ENCODE measurements around the gene BAHCC1.

- no peak for TF ChIP-seq ZNF565 (CRISPR knock-in tag; conservative IDR thresholded peaks at IDR 0.05; ENCODE audit: low read depth)
- TF ChIP-seq ZNF8 (CRISPR knock-in tag; IDR thresholded peaks at IDR 0.05) = no peak
- no peak for TF ChIP-seq ZFP30 (CRISPR knock-in tag; IDR thresholded peaks at IDR 0.05)
- no peak for TF ChIP-seq OSR1 (CRISPR knock-in tag; IDR thresholded peaks at IDR 0.05)
- no peak for TF ChIP-seq PATZ1 (CRISPR knock-in tag; IDR thresholded peaks at IDR 0.05; ENCODE audit: borderline replicate concordance)
- no peak for TF ChIP-seq ISL1 (CRISPR knock-in tag; IDR thresholded peaks at IDR 0.05)
- no peak for TF ChIP-seq TSHZ2 (CRISPR knock-in tag; IDR thresholded peaks at IDR 0.05)
- TF ChIP-seq RARB (CRISPR knock-in tag; IDR thresholded peaks at IDR 0.05) = no peak
Observed at GRCh38 chr17:81476097-81476496, 80.8 kb downstream of the BAHCC1 start.

Measured in SK-N-SH treated with all-trans-retinoic acid at 6 μM for 48 hours (cell line).